LNCaP clone FGC (cell line): ENCODE results near the gene NOXA1.

Source experiments
- DNase-seq: peaks from one replicate; pipeline ENCODE4 v3.0.0-alpha.2; 2011; ENCODE audit warnings: low read depth
- H3K4me3 ChIP-seq: 2 replicates; pipeline ENCODE4 v1.5.1; 2011; ENCODE audit warnings: mild to moderate bottlenecking, low read depth, low read length, control low read depth
- TF ChIP-seq, protein P1 (sequence below): IDR thresholded peaks from 2 replicates; pipeline ENCODE4 v1.5.1; 2012; ENCODE audit warnings: mild to moderate bottlenecking; ENCODE audit not compliant: control insufficient read depth, insufficient read depth; ENCODE audit errors: extremely low read depth

The NOXA1 gene

DNA sequence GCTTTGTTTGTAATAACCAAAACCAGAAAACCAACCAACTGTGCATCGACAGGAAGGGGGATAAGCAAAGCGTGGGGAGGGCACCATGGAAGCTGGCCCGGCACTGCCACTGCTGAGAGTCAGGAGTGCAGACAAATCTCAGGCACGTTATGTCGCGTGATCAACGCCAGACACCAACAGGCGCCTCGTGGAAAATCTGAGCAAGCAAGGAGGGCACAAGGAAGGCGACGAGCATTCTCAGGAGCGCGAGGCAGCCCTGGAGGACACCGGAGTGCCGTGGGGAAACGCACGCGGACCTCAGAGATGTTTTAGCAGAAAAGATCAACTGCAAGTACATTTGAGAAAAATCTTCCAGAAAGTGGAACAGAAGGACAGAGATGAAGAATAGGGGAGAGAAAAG is 51.1 kb downstream of the NOXA1 start:
- DNase-seq, result no peak
- H3K4me3 ChIP-seq, result no peak overlapping the region
- TF ChIP-seq, protein P1, sequence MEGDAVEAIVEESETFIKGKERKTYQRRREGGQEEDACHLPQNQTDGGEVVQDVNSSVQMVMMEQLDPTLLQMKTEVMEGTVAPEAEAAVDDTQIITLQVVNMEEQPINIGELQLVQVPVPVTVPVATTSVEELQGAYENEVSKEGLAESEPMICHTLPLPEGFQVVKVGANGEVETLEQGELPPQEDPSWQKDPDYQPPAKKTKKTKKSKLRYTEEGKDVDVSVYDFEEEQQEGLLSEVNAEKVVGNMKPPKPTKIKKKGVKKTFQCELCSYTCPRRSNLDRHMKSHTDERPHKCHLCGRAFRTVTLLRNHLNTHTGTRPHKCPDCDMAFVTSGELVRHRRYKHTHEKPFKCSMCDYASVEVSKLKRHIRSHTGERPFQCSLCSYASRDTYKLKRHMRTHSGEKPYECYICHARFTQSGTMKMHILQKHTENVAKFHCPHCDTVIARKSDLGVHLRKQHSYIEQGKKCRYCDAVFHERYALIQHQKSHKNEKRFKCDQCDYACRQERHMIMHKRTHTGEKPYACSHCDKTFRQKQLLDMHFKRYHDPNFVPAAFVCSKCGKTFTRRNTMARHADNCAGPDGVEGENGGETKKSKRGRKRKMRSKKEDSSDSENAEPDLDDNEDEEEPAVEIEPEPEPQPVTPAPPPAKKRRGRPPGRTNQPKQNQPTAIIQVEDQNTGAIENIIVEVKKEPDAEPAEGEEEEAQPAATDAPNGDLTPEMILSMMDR, result no peak

- H3K4me3 ChIP-seq, result no peak overlapping the region
- DNase-seq, result no peak
- TF ChIP-seq, protein P1, result no peak
Measured at GRCh38 chr9:137475666-137476065, 52.5 kb downstream of the NOXA1 start.

DNA sequence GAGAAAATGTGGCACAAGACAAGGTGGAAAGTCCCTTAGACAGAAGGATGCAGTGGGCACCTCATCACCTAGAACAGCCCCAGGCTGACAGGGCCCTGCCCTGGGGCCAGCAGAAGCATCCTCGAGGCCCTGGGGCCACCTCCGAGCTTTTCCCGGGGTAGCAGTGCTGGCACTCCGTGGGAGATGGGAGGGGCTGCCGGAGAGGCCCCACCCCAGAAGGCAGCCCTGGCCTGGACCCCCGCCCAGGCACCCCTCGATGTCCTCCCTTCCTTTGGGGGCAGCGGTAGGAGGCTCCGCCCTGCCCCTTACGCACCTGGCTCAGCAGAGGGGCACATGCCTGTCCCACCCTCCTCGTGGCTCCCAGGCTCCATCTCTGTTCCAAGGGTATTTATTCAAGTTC is 53.7 kb downstream of the NOXA1 start:
- H3K4me3 ChIP-seq, result no peak overlapping the region
- no peak for DNase-seq
- TF ChIP-seq, protein P1, result no peak

GRCh38 chr9:137477778-137478612 is 54.8 kb downstream of the NOXA1 start:
- DNase-seq, result no peak
- H3K4me3 ChIP-seq, result no peak overlapping the region
- TF ChIP-seq, protein P1, result no peak

DNA sequence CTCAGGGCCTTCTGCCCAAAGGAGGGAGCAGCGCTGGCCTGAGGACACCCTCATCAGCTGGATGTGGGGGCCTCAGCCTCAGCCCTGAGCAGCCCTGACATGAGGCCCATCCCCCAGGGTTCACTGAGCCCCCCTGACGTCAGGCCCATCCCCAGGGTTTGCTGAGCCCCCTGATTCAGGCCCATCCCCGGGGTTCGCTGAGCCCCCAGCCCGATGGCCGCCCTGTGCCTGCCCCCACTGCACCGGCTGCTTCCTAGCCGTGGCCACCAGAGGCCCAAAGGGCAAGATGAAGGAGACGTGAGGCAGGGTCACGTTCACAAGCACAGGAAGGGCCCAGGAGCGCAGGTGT is 55.4 kb downstream of the NOXA1 start:
- TF ChIP-seq, protein P1, result no peak
- no peak overlapping the region for H3K4me3 ChIP-seq
- DNase-seq, result no peak

DNA sequence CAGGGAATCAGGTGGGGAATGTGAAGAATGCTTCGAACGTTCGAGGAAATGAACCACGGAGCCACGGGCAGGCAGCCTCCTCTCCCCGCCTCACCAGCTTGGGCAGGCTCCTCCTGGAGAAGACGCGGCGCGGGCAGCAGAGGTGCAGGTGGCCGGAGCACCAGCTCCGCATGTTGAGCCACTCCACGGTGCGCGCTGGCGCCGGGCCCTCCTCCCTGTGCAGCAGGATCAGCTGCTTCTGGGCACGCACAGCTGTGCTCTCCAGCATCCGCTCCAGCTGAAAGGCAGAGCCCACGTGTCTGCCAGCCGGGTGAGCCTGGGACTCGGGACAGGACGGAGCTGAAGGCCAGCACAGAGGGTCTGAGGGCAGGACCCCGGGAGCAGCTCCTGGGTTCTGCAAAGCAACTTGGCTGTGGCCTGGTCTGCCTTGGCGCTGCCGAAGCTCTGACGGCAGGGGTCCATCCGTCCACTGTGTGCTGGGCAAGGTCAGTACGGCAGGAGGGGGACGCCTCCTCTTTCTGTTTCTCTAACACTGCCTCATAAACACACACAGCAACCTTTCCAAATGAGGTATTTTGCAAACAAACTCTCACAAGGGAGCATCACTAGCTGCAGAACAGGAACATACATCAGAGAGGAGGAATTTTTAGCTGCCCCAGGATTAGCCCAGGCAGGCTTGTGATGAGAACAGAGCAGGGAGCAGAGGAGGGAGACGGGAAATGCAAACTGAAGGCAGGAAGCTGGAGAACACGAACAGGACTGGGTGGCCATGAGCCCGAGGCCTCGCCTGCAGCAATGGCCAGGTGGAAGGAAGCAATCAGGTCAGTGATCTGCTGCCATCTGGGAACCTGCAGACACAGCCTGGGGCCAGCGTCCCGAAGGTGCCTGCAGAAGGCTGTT is 56.0 kb downstream of the NOXA1 start:
- DNase-seq, result no peak
- no peak overlapping the region for H3K4me3 ChIP-seq
- TF ChIP-seq, protein P1, result no peak
